Measurements from ENCODE around the gene FYCO1. TPM values are rescaled to one million over a fixed set of nuclear protein-coding genes. Genes with fewer than 3 reads are reported as not detected.
"Not testable (repeated sequence)": the region's sequence is repeated elsewhere in the genome, so short reads cannot be mapped to it uniquely, and the experiment has no call there.

Gene FYCO1
- 6.3 and 7.3 TPM in 2 replicates for total RNA-seq (2014; rRNA removed; shearing (Covaris generic))

DNA sequence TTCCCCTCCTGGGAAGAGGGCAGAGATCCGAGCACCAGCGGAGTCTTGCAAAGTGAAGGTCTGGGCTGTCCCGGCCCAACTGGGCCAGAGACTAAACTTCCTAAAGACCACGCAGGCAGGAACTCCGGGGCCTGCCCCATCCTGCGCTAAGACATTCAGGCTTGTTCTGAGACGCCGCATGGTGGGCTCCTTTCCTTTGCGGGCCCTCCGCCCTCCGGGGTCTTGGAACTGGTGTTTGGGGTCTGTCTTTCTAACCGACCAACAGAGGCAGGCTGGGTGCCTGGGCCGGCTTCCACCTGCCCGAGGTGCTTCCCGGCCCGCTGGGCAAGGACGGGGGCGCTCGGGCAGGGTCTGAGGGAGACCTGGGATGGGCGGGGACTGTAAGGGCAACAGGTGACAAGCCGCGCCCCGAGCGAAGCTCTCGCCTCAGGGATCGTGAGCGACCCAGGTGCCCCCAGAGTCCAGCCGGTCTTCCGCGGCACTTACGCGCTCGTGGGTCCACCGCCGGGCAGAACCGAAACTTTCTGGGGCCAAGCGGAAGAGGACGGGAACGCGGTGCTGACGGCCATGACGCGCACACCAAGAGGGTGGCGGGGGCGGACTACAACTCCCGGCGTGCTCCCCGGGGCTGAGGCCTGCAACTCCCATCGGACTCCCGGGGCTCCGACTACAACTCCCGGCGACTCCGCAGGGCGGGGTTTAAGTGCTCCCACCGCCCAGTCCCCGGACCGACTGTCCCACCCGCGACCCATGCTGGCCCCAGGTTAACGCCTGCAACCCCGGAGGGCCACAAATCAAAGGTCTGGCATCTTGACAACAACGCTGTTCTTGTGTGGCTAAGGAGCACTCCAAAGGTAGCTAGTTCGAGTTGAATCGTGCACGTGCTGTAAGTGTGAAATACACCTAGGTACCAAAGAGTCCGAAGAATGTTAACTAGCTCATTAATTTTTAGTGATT is at the start of gene FYCO1:
FYCO1 (minus strand) TSS at position 589 of the 957 bp plus-strand sequence. CDS start 10,914 bp downstream, outside the sequence.
- peak; percentile 73 for DNase-seq (ENCODE audit: low spot score)

- no peak for DNase-seq (ENCODE audit: low spot score)
These were observed 43.3 kb upstream of the FYCO1 start for GRCh38 chr3:46038916-46039315.

DNA sequence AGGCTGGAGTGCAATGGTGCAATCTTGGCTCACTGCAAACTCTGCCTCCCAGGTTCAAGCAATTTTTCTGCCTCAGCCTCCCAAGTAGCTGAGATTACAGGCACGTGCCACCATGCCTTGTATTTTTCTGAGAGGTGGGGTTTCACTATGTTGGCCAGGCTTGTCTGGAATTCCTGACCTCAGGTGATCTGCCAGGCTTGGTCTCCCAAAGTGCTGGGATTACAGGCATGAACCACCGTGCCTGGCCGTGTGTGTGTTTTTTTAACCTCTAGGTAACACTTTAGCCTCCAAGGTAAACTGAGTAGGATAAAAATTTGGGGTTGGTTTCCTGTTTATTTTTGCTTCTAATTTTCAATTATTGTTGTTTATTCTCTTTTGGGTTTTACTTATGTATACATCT is 42.4 kb upstream of the FYCO1 start:
- not testable (repeated sequence) for DNase-seq (ENCODE audit: low spot score)

DNA sequence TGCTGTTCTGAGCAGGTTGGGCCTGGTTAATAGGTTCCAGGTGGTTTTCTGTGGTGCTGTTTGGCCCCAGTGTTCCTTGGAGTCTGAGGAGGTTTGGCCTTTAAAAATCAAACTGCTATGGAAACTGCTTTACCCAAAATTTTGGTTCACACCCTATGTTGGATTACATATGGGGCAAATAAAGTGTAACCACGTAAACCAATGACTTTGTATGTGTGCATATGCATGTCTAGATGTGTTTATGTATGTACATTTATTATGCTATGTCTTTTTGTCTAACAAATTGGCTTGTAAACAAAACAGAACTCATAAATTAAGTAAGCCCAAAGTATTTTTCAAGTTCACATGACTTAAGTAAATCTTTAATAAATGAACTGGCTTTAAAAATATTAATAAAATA is 40.6 kb upstream of the FYCO1 start:
- no peak for DNase-seq (ENCODE audit: low spot score)

GRCh38 chr3:46031747-46032146 is 36.1 kb upstream of the FYCO1 start:
- no peak for DNase-seq (ENCODE audit: low spot score)

DNA sequence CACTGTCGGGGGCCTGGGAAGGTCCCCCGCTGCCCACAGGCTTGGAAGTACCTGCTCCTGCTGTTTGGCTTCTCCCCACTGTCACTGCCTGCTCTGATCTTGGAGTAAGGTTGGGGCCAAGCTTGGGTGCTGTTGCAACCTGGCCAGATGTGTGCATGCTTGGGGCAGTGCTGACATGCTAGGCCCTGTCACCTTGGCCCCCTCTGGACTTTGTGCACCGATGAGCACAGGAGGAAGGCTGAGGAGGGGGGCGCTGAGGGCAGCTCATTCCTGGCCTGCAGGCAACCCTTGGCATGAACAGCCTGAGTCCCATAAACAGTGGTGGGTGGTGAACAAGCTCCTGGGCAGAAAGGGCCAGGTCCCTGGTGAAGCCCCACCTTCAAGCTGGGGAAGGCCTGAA is 35.6 kb upstream of the FYCO1 start:
- no peak for DNase-seq (ENCODE audit: low spot score)

GRCh38 chr3:46030626-46031025 is 35.0 kb upstream of the FYCO1 start:
- DNase-seq (ENCODE audit: low spot score): no peak

GRCh38 chr3:46029953-46030543 is 34.4 kb upstream of the FYCO1 start:
- DNase-seq (ENCODE audit: low spot score): no peak

- DNase-seq (ENCODE audit: low spot score): no peak
These were observed 32.2 kb upstream of the FYCO1 start for GRCh38 chr3:46027736-46028397.

DNA sequence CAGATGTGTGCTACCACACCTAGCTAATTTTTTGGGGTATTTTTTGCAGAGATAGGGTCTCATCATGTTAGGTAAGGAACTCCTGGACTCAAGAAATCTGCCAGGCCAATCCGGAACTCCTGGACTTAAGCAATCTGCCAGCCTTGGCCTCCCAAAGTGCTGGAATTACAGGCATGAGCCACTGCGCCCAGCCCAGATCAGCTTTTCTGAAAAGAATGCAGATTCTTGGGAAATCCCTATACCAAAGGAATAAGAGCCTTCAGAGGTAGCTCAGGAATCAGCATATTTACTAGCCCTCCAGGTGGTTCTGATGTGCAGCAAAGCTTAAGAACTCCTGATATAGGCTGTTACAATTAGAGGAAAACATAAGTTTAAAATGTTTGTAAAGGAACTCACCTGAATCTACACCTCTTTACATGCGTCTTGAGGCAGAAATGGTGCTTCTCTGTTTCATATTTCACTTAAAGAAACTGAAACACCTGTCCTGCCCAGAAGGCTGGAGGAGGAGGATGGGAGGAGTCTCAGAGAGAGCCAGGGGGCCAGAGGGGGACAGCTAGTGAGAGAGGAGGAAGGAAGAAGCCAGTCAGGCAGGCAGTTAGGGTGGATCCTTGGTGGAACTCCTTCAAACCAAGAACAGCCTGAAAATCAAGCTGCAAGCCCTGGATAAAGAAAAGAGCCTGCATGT is 31.5 kb upstream of the FYCO1 start, which contains the start of gene XCR1:
XCR1 (minus strand) TSS at position 463 of the 685 bp plus-strand sequence. CDS start 5,536 bp downstream, outside the sequence.
- no peak for DNase-seq (ENCODE audit: low spot score)

- no peak for DNase-seq (ENCODE audit: low spot score)
These were observed 29.5 kb upstream of the FYCO1 start for GRCh38 chr3:46025139-46025538.

DNA sequence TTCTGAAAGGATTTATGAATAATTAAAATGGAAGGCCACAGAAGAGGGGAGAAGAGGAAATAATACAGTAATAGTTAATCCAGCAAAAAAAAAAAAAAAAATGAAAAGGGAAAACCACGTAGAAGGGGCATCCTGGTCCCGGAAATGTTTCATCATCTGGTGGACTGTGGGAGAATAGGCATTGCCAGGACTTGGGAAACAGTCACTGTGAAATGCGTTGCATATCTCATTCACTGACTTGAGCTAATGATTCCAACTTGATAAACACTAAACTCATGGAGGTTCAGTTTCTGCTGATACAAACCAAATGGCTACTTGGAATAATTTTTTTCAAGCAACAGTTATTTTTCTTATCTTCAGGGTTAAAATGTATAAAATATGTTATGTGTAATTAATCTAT is 28.5 kb upstream of the FYCO1 start:
- no peak for DNase-seq (ENCODE audit: low spot score)

DNA sequence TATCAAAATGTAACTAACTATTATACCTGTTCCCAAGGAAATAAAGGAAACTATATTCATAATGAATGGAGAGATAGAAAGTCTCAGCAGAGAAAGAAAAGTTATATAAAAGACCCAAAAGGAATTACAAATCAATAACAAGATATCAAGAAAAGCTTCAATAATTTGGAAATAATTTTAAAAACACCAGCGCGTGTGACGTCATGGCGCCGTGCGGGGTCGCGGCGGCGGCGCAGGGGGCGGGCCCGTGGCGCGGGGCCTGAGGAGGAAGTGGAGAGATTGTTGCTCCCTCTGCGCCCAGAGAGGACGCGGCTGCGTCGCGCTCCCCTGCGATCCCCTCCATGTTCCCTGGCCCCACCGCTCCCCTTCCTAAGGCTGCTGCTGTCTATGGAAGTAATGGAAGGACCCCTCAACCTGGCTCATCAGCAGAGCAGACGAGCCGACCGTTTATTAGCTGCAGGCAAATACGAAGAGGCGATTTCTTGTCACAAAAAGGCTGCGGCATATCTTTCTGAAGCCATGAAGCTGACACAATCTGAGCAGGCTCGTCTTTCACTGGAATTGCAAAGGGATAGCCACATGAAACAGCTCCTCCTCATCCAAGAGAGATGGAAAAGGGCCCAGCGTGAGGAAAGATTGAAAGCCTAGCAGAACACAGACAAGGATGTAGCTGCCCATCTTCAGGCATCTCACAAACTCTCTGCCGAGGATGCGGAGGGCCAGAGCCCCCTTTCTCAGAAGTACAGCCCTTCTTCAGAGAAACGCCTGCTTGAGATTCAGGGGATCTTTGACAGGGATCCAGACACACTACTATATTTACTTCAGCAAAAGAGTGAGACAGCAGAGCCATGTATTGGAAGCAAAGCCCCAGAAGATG is 27.5 kb upstream of the FYCO1 start:
- no peak for DNase-seq (ENCODE audit: low spot score)

- DNase-seq (ENCODE audit: low spot score): no peak
These were observed 25.9 kb upstream of the FYCO1 start for GRCh38 chr3:46021516-46021915.

DNA sequence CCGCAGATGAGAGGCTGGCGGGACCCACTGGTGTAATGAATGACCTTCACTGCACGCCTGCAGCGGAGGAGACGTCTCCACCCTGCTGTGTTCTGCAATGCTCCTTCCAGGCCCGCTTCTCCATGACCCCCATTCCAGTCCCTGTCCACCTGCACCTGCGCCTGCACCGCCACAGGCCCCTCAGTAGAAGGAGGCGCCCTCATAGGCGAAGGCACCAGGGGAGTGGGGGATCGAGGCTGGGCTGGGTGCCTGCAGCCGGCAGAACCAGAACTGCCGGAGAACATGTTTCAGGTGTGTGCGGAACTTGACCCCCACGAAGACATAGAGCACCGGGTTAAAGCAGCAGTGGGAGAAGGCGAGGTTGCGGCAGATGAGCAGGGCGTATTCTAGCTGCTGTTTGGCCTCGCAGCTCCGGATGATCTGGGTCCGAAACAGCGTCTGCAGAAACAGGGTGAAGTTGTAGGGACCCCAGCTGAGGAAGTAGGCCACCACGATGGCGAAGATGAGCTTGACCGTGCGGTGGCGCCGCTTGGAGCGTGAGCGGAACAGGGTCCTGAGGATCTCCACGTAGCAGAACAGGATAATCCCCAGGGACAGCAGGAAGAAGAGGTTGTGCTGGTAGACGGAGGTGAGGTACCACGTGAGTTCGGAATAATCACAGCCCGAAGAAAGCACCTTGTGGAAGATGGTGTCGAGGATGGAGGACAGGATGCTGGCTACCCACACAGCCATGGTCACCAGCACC is 25.3 kb upstream of the FYCO1 start:
- DNase-seq (ENCODE audit: low spot score): no peak

GRCh38 chr3:46019707-46020106 is 24.1 kb upstream of the FYCO1 start:
- no peak for DNase-seq (ENCODE audit: low spot score)

DNA sequence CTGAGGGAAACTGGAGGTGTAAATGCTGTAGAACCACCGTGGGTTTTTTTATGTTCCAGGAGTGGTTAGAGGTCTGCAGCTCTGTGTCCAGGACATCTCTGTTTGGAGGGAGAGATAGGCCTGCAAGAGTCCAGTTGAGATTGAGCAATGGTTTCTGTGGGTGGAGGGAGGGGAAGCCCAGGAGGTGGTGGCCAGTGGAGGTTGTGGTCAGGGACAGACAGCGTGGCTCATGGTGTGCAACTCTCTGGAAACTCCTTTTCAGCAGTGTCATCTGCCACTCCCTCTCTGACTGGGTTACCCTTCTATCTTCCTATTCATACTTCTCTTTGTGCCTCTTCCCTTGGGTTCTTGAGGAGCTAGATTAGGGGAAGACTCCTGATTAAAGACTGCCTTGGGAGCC is 22.1 kb upstream of the FYCO1 start:
- DNase-seq (ENCODE audit: low spot score): no peak

- DNase-seq (ENCODE audit: low spot score): no peak
These were observed 17.9 kb upstream of the FYCO1 start for GRCh38 chr3:46013316-46014094.

- DNase-seq (ENCODE audit: low spot score): no peak
These were observed 16.6 kb upstream of the FYCO1 start for GRCh38 chr3:46012246-46012645.
